H1 (cell line): ENCODE measurements around the gene CDYL2. TPM values are rescaled to one million over a fixed set of nuclear protein-coding genes. Genes with fewer than 3 reads are reported as not detected.

Experiments used
- CTCF ChIA-PET: fragments of 300-600 bp; sonication (Branson Sonifier 250); formaldehyde crosslinking; loops from one replicate; lab custom pipeline; 2021; ENCODE audit not compliant: partially characterized antibody; lab: Charles Lee
- POLR2A ChIA-PET: fragments of 300-600 bp; sonication (Branson Sonifier 250); formaldehyde crosslinking; loops from one replicate; lab custom pipeline; 2021; ENCODE audit warnings: inconsistent platforms; ENCODE audit not compliant: partially characterized antibody; lab: Charles Lee
- DNase-seq, 2 experiments: peaks; one replicate each; pipeline versions ENCODE4 v3.0.0 to v3.0.0-alpha.2; 2010 to 2022; ENCODE audit warnings: low spot score in 2 of 2, low read depth in 1 of 2, mixed read lengths in 1 of 2
- FAIRE-seq: peaks from 2 replicates; lab custom pipeline; 2011; peaks lifted over from hg19 to GRCh38; lab: Jason Lieb, UNC
- H2AFZ ChIP-seq: 2 replicates; pipeline ENCODE4 v1.8.1; 2012; ENCODE audit warnings: low read length, inconsistent platforms
- H2AK5ac ChIP-seq: 2 replicates; pipeline ENCODE4 v1.6.1; 2013; ENCODE audit warnings: low read depth, low read length
- H2BK120ac ChIP-seq: replicated peaks from 2 replicates; pipeline ENCODE3; 2013; ENCODE audit warnings: low read depth, low read length, inconsistent platforms
- H2BK12ac ChIP-seq: 2 replicates; pipeline ENCODE4 v1.6.1; 2013; ENCODE audit warnings: low read depth, low read length
- H2BK15ac ChIP-seq: 2 replicates; pipeline ENCODE4 v1.6.1; 2013; ENCODE audit warnings: low read length
- H2BK20ac ChIP-seq: 2 replicates; pipeline ENCODE4 v1.6.1; 2013; ENCODE audit warnings: low read length
- H2BK5ac ChIP-seq: 2 replicates; pipeline ENCODE4 v1.6.1; 2013; ENCODE audit warnings: low read depth, low read length
- H3K14ac ChIP-seq: 2 replicates; pipeline ENCODE4 v1.6.1; 2013; ENCODE audit warnings: inconsistent platforms; ENCODE audit not compliant: insufficient read length
- H3K18ac ChIP-seq: 2 replicates; pipeline ENCODE4 v1.6.1; 2013; ENCODE audit warnings: low read length; ENCODE audit errors: extremely low read depth
- H3K23ac ChIP-seq: 2 replicates; pipeline ENCODE4 v1.6.1; 2013; ENCODE audit warnings: inconsistent platforms; ENCODE audit not compliant: insufficient read length
- H3K23me2 ChIP-seq: 2 replicates; pipeline ENCODE4 v1.6.1; 2013; ENCODE audit warnings: low read depth, low read length
- H3K27ac ChIP-seq: 2 replicates; pipeline ENCODE4 v1.6.1; 2011; ENCODE audit warnings: low read depth, low read length, inconsistent platforms
- H3K27me3 ChIP-seq, 4 experiments: replicated peaks in 1 of 4; 1 replicate in 1 of 4; 2 replicates in 3 of 4; pipeline versions ENCODE4 v1.6.1 to v1.8.1; 2011 to 2013; ENCODE audit warnings: low read length in 3 of 4, mild to moderate bottlenecking in 3 of 4, inconsistent platforms in 2 of 4, mixed read lengths in 2 of 4, moderate library complexity in 1 of 4; ENCODE audit not compliant: control insufficient read depth in 3 of 4, insufficient read depth in 3 of 4; ENCODE audit errors: extremely low read depth in 1 of 4
- H3K36me3 ChIP-seq, 4 experiments: 2 replicates each; pipeline versions ENCODE4 v1.6.1 to v1.8.1; 2011 to 2013; ENCODE audit warnings: mild to moderate bottlenecking in 4 of 4, low read length in 3 of 4, moderate library complexity in 2 of 4, control low read depth in 1 of 4, inconsistent platforms in 1 of 4; ENCODE audit not compliant: insufficient read depth in 4 of 4, control insufficient read depth in 2 of 4
- H3K4ac ChIP-seq: replicated peaks from 2 replicates; pipeline ENCODE3; 2013; ENCODE audit warnings: low read length, low read depth, mixed read lengths, inconsistent platforms; ENCODE audit not compliant: insufficient read length
- H3K4me1 ChIP-seq, 4 experiments: replicated peaks in 1 of 4; 1 replicate in 1 of 4; 2 replicates in 3 of 4; pipeline versions ENCODE4 v1.6.1 to v1.8.1; 2011 to 2013; ENCODE audit warnings: low read length in 3 of 4, inconsistent platforms in 2 of 4, mixed read lengths in 1 of 4; ENCODE audit not compliant: insufficient read depth in 4 of 4, control insufficient read depth in 3 of 4
- H3K4me2 ChIP-seq, 2 experiments: 2 replicates each; pipeline versions ENCODE4 v1.6.1 to v1.8.1; 2011 to 2013; ENCODE audit warnings: low read depth in 2 of 2, low read length in 2 of 2, control low read depth in 1 of 2, inconsistent platforms in 1 of 2, mild to moderate bottlenecking in 1 of 2; ENCODE audit not compliant: insufficient read depth in 1 of 2
- H3K4me3 ChIP-seq, 4 experiments: fragments of 200-600, 300-600 bp in 1 of 4; sonication (generic), shearing (Covaris generic), sonication (Bioruptor Twin) in 1 of 4; 2 replicates each; pipeline versions ENCODE4 v1.5.1 to v1.8.1; 2011 to 2016; ENCODE audit warnings: low read length in 4 of 4, low read depth in 3 of 4, control low read depth in 2 of 4, inconsistent platforms in 2 of 4, mild to moderate bottlenecking in 2 of 4, mixed read lengths in 1 of 4, moderate library complexity in 1 of 4; ENCODE audit not compliant: insufficient read depth in 2 of 4; ENCODE audit errors: extremely low read depth in 1 of 4
- H3K56ac ChIP-seq: replicated peaks from 2 replicates; pipeline ENCODE3; 2013; ENCODE audit warnings: low read depth, mild to moderate bottlenecking, mixed read lengths, low read length, inconsistent platforms; ENCODE audit not compliant: insufficient read length
- H3K79me1 ChIP-seq: 2 replicates; pipeline ENCODE4 v1.6.1; 2013; ENCODE audit warnings: low read depth, low read length, control low read depth
- H3K79me2 ChIP-seq, 2 experiments: 2 replicates each; pipeline versions ENCODE4 v1.6.1 to v1.8.1; 2012 to 2013; ENCODE audit warnings: low read length in 2 of 2, mild to moderate bottlenecking in 2 of 2, inconsistent platforms in 1 of 2; ENCODE audit not compliant: insufficient read depth in 2 of 2, control insufficient read depth in 1 of 2
- H3K9ac ChIP-seq, 4 experiments: replicated peaks in 1 of 4; 1 replicate in 1 of 4; 2 replicates in 3 of 4; pipeline versions ENCODE4 v1.6.1 to v1.8.1; 2011 to 2013; ENCODE audit warnings: low read depth in 3 of 4, low read length in 3 of 4, control low read depth in 2 of 4, mild to moderate bottlenecking in 2 of 4, moderate library complexity in 2 of 4, inconsistent platforms in 1 of 4; ENCODE audit errors: extremely low read depth in 1 of 4
- H3K9me3 ChIP-seq, 2 experiments: 2 replicates each; pipeline versions ENCODE4 v1.6.1 to v1.8.1; 2012 to 2013; ENCODE audit warnings: mild to moderate bottlenecking in 2 of 2, moderate library complexity in 2 of 2, control low read depth in 1 of 2, inconsistent platforms in 1 of 2, low read depth in 1 of 2, low read length in 1 of 2, mixed read lengths in 1 of 2; ENCODE audit not compliant: insufficient read depth in 2 of 2
- H4K20me1 ChIP-seq, 2 experiments: replicated peaks in 1 of 2; 2 replicates each; pipeline versions ENCODE3 to v1.8.1; 2011 to 2013; ENCODE audit warnings: inconsistent platforms in 2 of 2, low read length in 2 of 2, mild to moderate bottlenecking in 1 of 2; ENCODE audit not compliant: insufficient read depth in 2 of 2, control insufficient read depth in 1 of 2
- H4K5ac ChIP-seq: 2 replicates; pipeline ENCODE4 v1.6.1; 2013; ENCODE audit warnings: low read length, low read depth, mixed read lengths, inconsistent platforms; ENCODE audit not compliant: insufficient read length
- H4K8ac ChIP-seq: 2 replicates; pipeline ENCODE4 v1.8.0; 2013; ENCODE audit warnings: mild to moderate bottlenecking, moderate library complexity, low read length, inconsistent platforms; ENCODE audit not compliant: insufficient read depth; ENCODE audit errors: extremely low read depth
- H4K91ac ChIP-seq: replicated peaks from 2 replicates; pipeline ENCODE3; 2013; ENCODE audit warnings: low read length, mixed read lengths, inconsistent platforms; ENCODE audit not compliant: insufficient read length
- BACH1 ChIP-seq: IDR thresholded peaks from 2 replicates; pipeline ENCODE4 v1.6.1; 2012; ENCODE audit warnings: low read length, improper control_type of control experiment
- EZH2 ChIP-seq: fragments of 200-600 bp; sonication (generic); IDR thresholded peaks from 2 replicates; pipeline ENCODE4 v1.7.1; 2012; ENCODE audit warnings: low read depth, mild to moderate bottlenecking, moderate library complexity, low read length, inconsistent platforms; ENCODE audit not compliant: severe bottlenecking
- HDAC2 ChIP-seq, 2 experiments: fragments of 300-600 bp in 1 of 2; sonication (generic) in 1 of 2; IDR thresholded peaks; 2 replicates each; pipeline ENCODE4 v1.6.1; 2011 to 2012; ENCODE audit warnings: low read depth in 2 of 2, low read length in 2 of 2, mild to moderate bottlenecking in 2 of 2, moderate library complexity in 2 of 2, borderline replicate concordance in 1 of 2, inconsistent platforms in 1 of 2
- JUND ChIP-seq: IDR thresholded peaks from 2 replicates; pipeline ENCODE4 v1.6.1; 2011; ENCODE audit warnings: mild to moderate bottlenecking, improper control_type of control experiment, low read length
- KDM4A ChIP-seq: IDR thresholded peaks from one replicate; pipeline ENCODE4 v1.7.1; 2012; ENCODE audit warnings: low read depth, mild to moderate bottlenecking, moderate library complexity, low read length, inconsistent platforms; ENCODE audit not compliant: severe bottlenecking
- KDM5A ChIP-seq: fragments of 200-600 bp; IDR thresholded peaks from 2 replicates; pipeline ENCODE4 v1.7.1; 2012; ENCODE audit warnings: mild to moderate bottlenecking, low read length, inconsistent platforms, mixed read lengths
- MAFK ChIP-seq: IDR thresholded peaks from 2 replicates; pipeline ENCODE4 v1.6.1; 2012; ENCODE audit warnings: low read depth, mild to moderate bottlenecking, improper control_type of control experiment, low read length
- SAP30 ChIP-seq: fragments of 300-600 bp; sonication (generic); IDR thresholded peaks from 2 replicates; pipeline ENCODE4 v1.7.1; 2012; ENCODE audit warnings: low read length, moderate library complexity, mild to moderate bottlenecking, inconsistent platforms; ENCODE audit not compliant: insufficient read depth, insufficient replicate concordance
- SIRT6 ChIP-seq: IDR thresholded peaks from one replicate; pipeline ENCODE4 v1.7.1; 2012; ENCODE audit warnings: low read length, inconsistent platforms
- WGBS, 2 experiments: shearing (Covaris generic) in 1 of 2; methylation state at CpG; one replicate each; pipeline versions ENCODE4 v1.1.6 to v1.1.7; 2013 to 2015; ENCODE audit warnings: low lambda C conversion rate in 2 of 2, mixed read lengths in 2 of 2, inconsistent platforms in 1 of 2, low coverage in 1 of 2, missing lambda C conversion rate in 1 of 2; ENCODE audit not compliant: insufficient replicate concordance in 2 of 2, insufficient coverage in 1 of 2, insufficient read length in 1 of 2; ENCODE audit errors: extremely low coverage in 1 of 2, missing lambda C conversion rate in 1 of 2; 5-methylcytosine and 5-hydroxymethylcytosine counted together
- polyA plus RNA-seq, 7 experiments: library from polyadenylated mRNA; depleted of rRNA in 3 of 7; stranded (reverse) in 5 of 7; unstranded in 2 of 7; fragments of >200 nt in 5 of 7; fragments of 200-250 nt in 2 of 7; gene quantifications; 1 replicate in 5 of 7; 2 replicates in 1 of 7; 4 replicates in 1 of 7; pipeline versions ENCODE4 v1.2.1 to v1.2.3, GENCODE V29; 2011 to 2013; ENCODE audit warnings: missing spikeins in 2 of 7, mixed read lengths in 2 of 7
- total RNA-seq: library from RNA; stranded (reverse); fragmentation: NEBNext Ultra II Directional; extraction: Animal tissue kit (Norgen Biotek cat#: 25700); gene quantifications from 2 replicates; pipeline ENCODE4 v1.2.1, GENCODE V29; 2021

CDYL2 gene
- total and polyA plus RNA-seq, 2 of the 8 experiments (the other 6 are each of a cell fraction or from before 2014, with no cell fraction given): 0.33 to 5.3 TPM

GRCh38 chr16:80723091-80723490 is 81.3 kb downstream of the CDYL2 start:
- Histone ChIP-seq H2BK5ac (no peak overlapping the region), H3K14ac (no peak overlapping the region), H3K9me3 (peaks cover 22 to 54% of the 10 kb centered on the region in 2 experiments; a peak in 3 of 4 replicates), H3K36me3 (no peaks in the 10 kb centered on the region), H4K5ac (no peak overlapping the region), H3K23me2 (no peaks in the 10 kb centered on the region; the same call in 1 of the 2 replicates), H3K4me2 (no peak overlapping the region), H4K8ac (no peak overlapping the region), H2AFZ (no peak overlapping the region), H3K27me3 (no peaks in the 10 kb centered on the region), H3K4me3 (no peak overlapping the region), H2BK20ac (no peak overlapping the region), H2BK120ac (no peak overlapping the region), H3K18ac (no peak overlapping the region), H3K9ac (no peak overlapping the region), H2BK15ac (no peak overlapping the region; the same call in 1 of the 2 replicates), H4K20me1 (no peaks in the 10 kb centered on the region), H3K27ac (no peak overlapping the region), H3K79me2 (no peaks in the 10 kb centered on the region), H2AK5ac (no peak overlapping the region), H3K23ac (no peak overlapping the region), H2BK12ac (no peak overlapping the region), H3K56ac (no peak overlapping the region), H3K4me1 (peaks cover 0 to 2% (median 0%) of the 10 kb centered on the region in 4 experiments; a peak in 1 of 7 replicates), H3K79me1 (no peaks in the 10 kb centered on the region), H4K91ac (no peak overlapping the region), H3K4ac (no peak overlapping the region)
- ChIA-PET CTCF (interaction anchor here (0.8 kb wide), 1 partner anchor 87 kb away, joined by 3 read pairs; no protein-coding TSS in a partner anchor), POLR2A (no interaction called here)
- DNase-seq (no peak), FAIRE-seq (no peak)
- 86% methylated on average over 3 of the region's 4 CpGs; no CpG with 5 or more reads in 1 of the 2 experiments for WGBS, 2 experiments
- TF ChIP-seq EZH2: no peak
- TF ChIP-seq SIRT6: no peak
- no peak for TF ChIP-seq SAP30
- no peak for TF ChIP-seq BACH1
- TF ChIP-seq KDM4A: no peak
- no peak for TF ChIP-seq JUND
- no peak for TF ChIP-seq HDAC2 (IDR thresholded peaks at IDR 0.05; ENCODE audit: borderline replicate concordance in 1 of 2, low read depth in 2 of 2, low read length in 2 of 2)
- no peak for TF ChIP-seq MAFK
- TF ChIP-seq KDM5A: no peak
